ENCODE data around the gene RPL15. TPM values are rescaled to one million over a fixed set of nuclear protein-coding genes. Genes with fewer than 3 reads are reported as not detected.

The RPL15 gene
- polyA plus RNA-seq, 1 donor (not counting 4 experiments of a cell fraction or from before 2014, with no cell fraction given): 3,052 TPM

DNA sequence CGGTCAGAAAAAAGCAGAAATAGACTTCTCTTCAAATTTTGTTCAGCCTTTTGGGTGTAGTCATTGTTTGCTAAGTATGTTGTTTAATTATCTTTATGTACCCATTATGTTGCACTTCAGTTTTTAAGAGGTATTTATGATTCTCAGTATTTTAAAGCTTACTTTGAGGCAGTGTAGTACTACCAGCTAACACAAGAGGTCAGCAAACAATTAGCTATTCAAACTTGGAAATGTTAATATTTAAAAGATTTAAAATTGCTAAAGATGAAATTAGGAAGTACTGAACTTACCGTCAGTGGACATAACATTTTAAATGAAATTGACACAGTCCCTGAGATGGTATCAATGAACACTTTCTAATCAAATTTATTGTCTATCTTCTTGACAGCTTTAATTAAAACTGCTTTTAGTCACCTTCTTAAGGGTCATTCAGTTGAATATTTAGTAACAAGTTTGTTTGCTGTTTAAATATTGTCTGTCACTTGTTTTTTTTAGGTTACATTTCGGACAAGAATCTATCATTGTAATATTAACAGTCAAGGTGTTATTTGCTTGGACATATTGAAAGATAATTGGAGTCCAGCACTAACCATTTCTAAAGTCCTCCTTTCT, 28.2 kb upstream of the RPL15 start:
- no peak overlapping the region for H2AFZ ChIP-seq (ENCODE audit: control insufficient read depth, low read length)
- DNase-seq (ENCODE audit: low read depth, low spot score) (no peak), FAIRE-seq (no peak)
- dilution Hi-C loops (cut with MboI; ENCODE audit: extremely low pct_ligation_motif_present, low sequenced_read_pairs): no loop called here
- no peak overlapping the region for H3K9ac ChIP-seq (ENCODE audit: control insufficient read depth, extremely low read depth, insufficient read depth, low read length)
- TF ChIP-seq, protein P1, sequence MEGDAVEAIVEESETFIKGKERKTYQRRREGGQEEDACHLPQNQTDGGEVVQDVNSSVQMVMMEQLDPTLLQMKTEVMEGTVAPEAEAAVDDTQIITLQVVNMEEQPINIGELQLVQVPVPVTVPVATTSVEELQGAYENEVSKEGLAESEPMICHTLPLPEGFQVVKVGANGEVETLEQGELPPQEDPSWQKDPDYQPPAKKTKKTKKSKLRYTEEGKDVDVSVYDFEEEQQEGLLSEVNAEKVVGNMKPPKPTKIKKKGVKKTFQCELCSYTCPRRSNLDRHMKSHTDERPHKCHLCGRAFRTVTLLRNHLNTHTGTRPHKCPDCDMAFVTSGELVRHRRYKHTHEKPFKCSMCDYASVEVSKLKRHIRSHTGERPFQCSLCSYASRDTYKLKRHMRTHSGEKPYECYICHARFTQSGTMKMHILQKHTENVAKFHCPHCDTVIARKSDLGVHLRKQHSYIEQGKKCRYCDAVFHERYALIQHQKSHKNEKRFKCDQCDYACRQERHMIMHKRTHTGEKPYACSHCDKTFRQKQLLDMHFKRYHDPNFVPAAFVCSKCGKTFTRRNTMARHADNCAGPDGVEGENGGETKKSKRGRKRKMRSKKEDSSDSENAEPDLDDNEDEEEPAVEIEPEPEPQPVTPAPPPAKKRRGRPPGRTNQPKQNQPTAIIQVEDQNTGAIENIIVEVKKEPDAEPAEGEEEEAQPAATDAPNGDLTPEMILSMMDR (optimal IDR thresholded peaks at IDR 0.05 in 1 of 3, IDR thresholded peaks at IDR 0.05 in 1 of 3, conservative IDR thresholded peaks at IDR 0.05 in 1 of 3; ENCODE audit: extremely low read depth in 1 of 3, insufficient read depth in 2 of 3, low read length in 3 of 3): peak in 2 of 3 experiments; percentile 49 to 69
- no peak for TF ChIP-seq EZH2 (IDR thresholded peaks at IDR 0.05; ENCODE audit: low read length)
- H3K36me3 ChIP-seq (ENCODE audit: control insufficient read depth in 2 of 2, extremely low read depth in 1 of 2, insufficient read depth in 2 of 2, low read length in 2 of 2): peaks cover 2 to 6% of the 10 kb centered on the region in 2 experiments
- peak overlapping the region; percentile 22 for H3K4me2 ChIP-seq (ENCODE audit: control insufficient read depth, extremely low read depth, insufficient read depth, low read depth, low read length)
- H3K4me3 ChIP-seq (ENCODE audit: control insufficient read depth in 2 of 3, extremely low read depth in 1 of 3, insufficient read depth in 2 of 3, low read depth in 1 of 3, low read length in 3 of 3): no peak overlapping the region
- H3K9me3 ChIP-seq (ENCODE audit: control insufficient read depth, low read depth, low read length): no peaks in the 10 kb centered on the region
- no peaks in the 10 kb centered on the region for H3K9me1 ChIP-seq (ENCODE audit: control insufficient read depth, extremely low read depth, insufficient read depth, low read length)
- no peaks in the 10 kb centered on the region for H3K27me3 ChIP-seq (ENCODE audit: control insufficient read depth, extremely low read depth, insufficient read depth, low read length)
- peaks cover 2% of the 10 kb centered on the region for H3K4me1 ChIP-seq (ENCODE audit: control insufficient read depth, extremely low read depth, insufficient read depth, low read length)
- peak overlapping the region; percentile 26 for H3K27ac ChIP-seq (ENCODE audit: control insufficient read depth, insufficient read depth, low read length)
- H3K79me2 ChIP-seq (ENCODE audit: control insufficient read depth, insufficient read depth, low read length): peaks cover 2% of the 10 kb centered on the region
- H4K20me1 ChIP-seq (ENCODE audit: control insufficient read depth, extremely low read depth, insufficient read depth, low read length): no peaks in the 10 kb centered on the region

DNA sequence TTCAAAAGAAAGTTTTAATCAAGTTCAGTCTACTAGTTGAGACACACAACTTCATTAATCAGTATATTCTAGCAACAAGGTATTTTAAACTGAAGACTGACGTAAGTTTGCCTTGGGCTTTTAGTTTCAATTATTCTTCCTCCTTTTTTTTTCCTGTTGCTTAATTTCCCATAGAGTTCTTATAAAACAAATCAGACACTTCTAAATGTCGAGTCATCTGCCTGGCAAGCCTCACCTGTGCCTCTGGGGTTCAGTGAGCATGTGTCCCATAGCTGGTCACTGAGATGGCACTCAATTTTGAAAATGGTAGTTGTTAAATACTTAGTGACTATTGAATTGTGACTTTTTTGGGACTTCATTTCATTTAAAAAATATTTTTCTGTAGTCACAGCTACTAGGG, 27.5 kb upstream of the RPL15 start:
- no peak for TF ChIP-seq EZH2 (IDR thresholded peaks at IDR 0.05; ENCODE audit: low read length)
- TF ChIP-seq, protein P1 (optimal IDR thresholded peaks at IDR 0.05 in 1 of 3, IDR thresholded peaks at IDR 0.05 in 1 of 3, conservative IDR thresholded peaks at IDR 0.05 in 1 of 3; ENCODE audit: extremely low read depth in 1 of 3, insufficient read depth in 2 of 3, low read length in 3 of 3): no peak
- H3K79me2 ChIP-seq (ENCODE audit: control insufficient read depth, insufficient read depth, low read length): peaks cover 2% of the 10 kb centered on the region
- H2AFZ ChIP-seq (ENCODE audit: control insufficient read depth, low read length): no peak overlapping the region
- H3K4me1 ChIP-seq (ENCODE audit: control insufficient read depth, extremely low read depth, insufficient read depth, low read length): peaks cover 2% of the 10 kb centered on the region
- H3K9ac ChIP-seq (ENCODE audit: control insufficient read depth, extremely low read depth, insufficient read depth, low read length): no peak overlapping the region
- H3K27me3 ChIP-seq (ENCODE audit: control insufficient read depth, extremely low read depth, insufficient read depth, low read length): no peaks in the 10 kb centered on the region
- dilution Hi-C loops (cut with MboI; ENCODE audit: extremely low pct_ligation_motif_present, low sequenced_read_pairs): no loop called here
- no peaks in the 10 kb centered on the region for H3K9me1 ChIP-seq (ENCODE audit: control insufficient read depth, extremely low read depth, insufficient read depth, low read length)
- no peaks in the 10 kb centered on the region for H3K9me3 ChIP-seq (ENCODE audit: control insufficient read depth, low read depth, low read length)
- H4K20me1 ChIP-seq (ENCODE audit: control insufficient read depth, extremely low read depth, insufficient read depth, low read length): no peaks in the 10 kb centered on the region
- DNase-seq (ENCODE audit: low read depth, low spot score): no peak
- peak overlapping the region; percentile 22 for H3K4me2 ChIP-seq (ENCODE audit: control insufficient read depth, extremely low read depth, insufficient read depth, low read depth, low read length)
- peaks cover 2 to 6% of the 10 kb centered on the region in 2 experiments for H3K36me3 ChIP-seq (ENCODE audit: control insufficient read depth in 2 of 2, extremely low read depth in 1 of 2, insufficient read depth in 2 of 2, low read length in 2 of 2)
- peak; percentile 29 for FAIRE-seq
- peak overlapping the region; percentile 26 for H3K27ac ChIP-seq (ENCODE audit: control insufficient read depth, insufficient read depth, low read length)
- no peak overlapping the region for H3K4me3 ChIP-seq (ENCODE audit: control insufficient read depth in 2 of 3, extremely low read depth in 1 of 3, insufficient read depth in 2 of 3, low read depth in 1 of 3, low read length in 3 of 3)
